GM04504 (cell line): ENCODE data around the gene KRTAP9-4.
"Not testable (repeated sequence)": the region's sequence is repeated elsewhere in the genome, so short reads cannot be mapped to it uniquely, and the experiment has no call there.

Experiments
- DNase-seq: peaks from one replicate; pipeline ENCODE4 v3.0.0-alpha.2; 2012; ENCODE audit warnings: low read depth

The KRTAP9-4 gene

GRCh38 chr17:41265078-41265477 is 15.6 kb downstream of the KRTAP9-4 start, which contains the start of gene KRTAP9-6:
Gene KRTAP9-6, plus strand, starts transcription at chr17:41265378. Its CDS starts 0 bp downstream, at chr17:41265378.
- DNase-seq: no peak

GRCh38 chr17:41267711-41268110 is 18.2 kb downstream of the KRTAP9-4 start:
- DNase-seq: no peak

- DNase-seq: not testable (repeated sequence)
Measured at GRCh38 chr17:41271323-41271722, 21.8 kb downstream of the KRTAP9-4 start.

- no peak for DNase-seq
Measured at GRCh38 chr17:41271858-41272257, 22.4 kb downstream of the KRTAP9-4 start.

- DNase-seq: not testable (repeated sequence)
Measured at GRCh38 chr17:41275648-41276190, 26.2 kb downstream of the KRTAP9-4 start, which contains the start of gene KRTAP9-7. Gene KRTAP9-7, plus strand, starts transcription at chr17:41275698. Its CDS starts 0 bp downstream, at chr17:41275698.

GRCh38 chr17:41278176-41278955 is 28.9 kb downstream of the KRTAP9-4 start:
- DNase-seq: no peak

GRCh38 chr17:41284043-41284442 is 34.6 kb downstream of the KRTAP9-4 start:
- peak; percentile 42 for DNase-seq

- no peak for DNase-seq
Measured at GRCh38 chr17:41284546-41284945, 35.1 kb downstream of the KRTAP9-4 start.

- DNase-seq: no peak
Measured at GRCh38 chr17:41287050-41287449, 37.6 kb downstream of the KRTAP9-4 start.

- DNase-seq: no peak
Measured at GRCh38 chr17:41294016-41294415, 44.5 kb downstream of the KRTAP9-4 start.

- no peak for DNase-seq
Measured at GRCh38 chr17:41296846-41297245, 47.4 kb downstream of the KRTAP9-4 start.

GRCh38 chr17:41298458-41299135 is 49.1 kb downstream of the KRTAP9-4 start:
- DNase-seq: no peak
